Medulla oblongata (tissue), 1 donor: ENCODE data around the gene CCDC6.
"Not testable (repeated sequence)": the region's sequence is repeated elsewhere in the genome, so short reads cannot be mapped to it uniquely, and the experiment has no call there.

Experiments used
- DNase-seq: peaks from one replicate; pipeline ENCODE4 v3.0.0-alpha.2; 2015; ENCODE audit errors: extremely low spot score

The CCDC6 gene

GRCh38 chr10:59762505-59762904 is 143.9 kb downstream of the CCDC6 start:
- no peak for DNase-seq

- no peak for DNase-seq
These were observed 148.4 kb downstream of the CCDC6 start for GRCh38 chr10:59757966-59758365.

- DNase-seq, result no peak
These were observed 151.4 kb downstream of the CCDC6 start for GRCh38 chr10:59754951-59755350.

- DNase-seq, result no peak
These were observed 153.1 kb downstream of the CCDC6 start, which contains the start of gene MRLN for GRCh38 chr10:59753267-59753666. Gene MRLN, minus strand, starts transcription at chr10:59753455.

- DNase-seq, result no peak
These were observed 153.9 kb downstream of the CCDC6 start for GRCh38 chr10:59752278-59752940.

- DNase-seq, result no peak
These were observed 156.0 kb downstream of the CCDC6 start for GRCh38 chr10:59750155-59750945.

GRCh38 chr10:59748834-59749233 is 157.5 kb downstream of the CCDC6 start:
- no peak for DNase-seq

- no peak for DNase-seq
These were observed 161.1 kb downstream of the CCDC6 start for GRCh38 chr10:59745163-59745650.

- DNase-seq, result not testable (repeated sequence)
These were observed 161.6 kb downstream of the CCDC6 start for GRCh38 chr10:59744762-59745161.

- DNase-seq, result not testable (repeated sequence)
These were observed 162.2 kb downstream of the CCDC6 start for GRCh38 chr10:59744156-59744555.

GRCh38 chr10:59741583-59741982 is 164.8 kb downstream of the CCDC6 start:
- no peak for DNase-seq

GRCh38 chr10:59741048-59741447 is 165.3 kb downstream of the CCDC6 start:
- DNase-seq, result no peak
